GM12873 (cell line): Measurements from ENCODE around the gene NINL.

ENCODE experiments used
- CTCF ChIP-seq: IDR thresholded peaks from 2 replicates; pipeline ENCODE4 v1.5.1; 2012; ENCODE audit warnings: low read depth, mild to moderate bottlenecking, moderate library complexity, low read length, control low read depth; ENCODE audit not compliant: insufficient read depth; ENCODE audit errors: missing control alignments

The NINL gene

GRCh38 chr20:25454153-25454900 lies 131.0 kb downstream of the NINL start:
- TF ChIP-seq CTCF, result no peak

GRCh38 chr20:25453035-25453810 lies 132.1 kb downstream of the NINL start:
- TF ChIP-seq CTCF, result no peak

GRCh38 chr20:25452333-25452732 lies 133.0 kb downstream of the NINL start:
- TF ChIP-seq CTCF, result no peak

GRCh38 chr20:25447671-25448070 lies 137.7 kb downstream of the NINL start:
- no peak for TF ChIP-seq CTCF

- no peak for TF ChIP-seq CTCF
Observed at GRCh38 chr20:25444556-25444955, 140.8 kb downstream of the NINL start.

GRCh38 chr20:25439328-25439727 lies 146.0 kb downstream of the NINL start:
- no peak for TF ChIP-seq CTCF

- no peak for TF ChIP-seq CTCF
Observed at GRCh38 chr20:25437153-25437581, 148.2 kb downstream of the NINL start.
